HG03460 (cell line): Measurements from ENCODE around the gene PCSK2.

Source experiments
- ATAC-seq: cut with Tn5 transposase; IDR thresholded peaks from one replicate; pipeline ENCODE4 v1.9.1; 2021; ENCODE audit not compliant: unreplicated experiment

Gene PCSK2

GRCh38 chr20:17441745-17442144, 214.9 kb downstream of the PCSK2 start:
- ATAC-seq = no peak

DNA sequence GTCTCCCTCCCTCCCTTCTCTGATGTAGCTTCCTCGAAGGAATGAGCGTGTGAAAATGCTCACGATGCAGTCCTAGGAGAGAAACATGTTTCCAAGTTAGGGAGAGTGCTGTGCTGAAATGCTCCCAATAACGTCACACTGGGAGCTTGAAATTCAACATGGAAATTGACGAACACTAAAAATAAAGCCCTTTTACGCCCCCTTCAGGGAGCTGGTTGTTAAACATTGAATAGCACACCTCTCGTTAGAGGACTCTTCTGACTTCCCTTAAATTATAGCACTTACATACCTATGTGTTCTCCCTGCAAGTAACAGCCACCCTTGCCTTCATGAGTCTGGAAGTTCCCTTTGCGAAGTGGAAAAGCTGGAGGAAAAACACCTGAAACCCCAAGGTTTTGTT, 215.7 kb downstream of the PCSK2 start:
- ATAC-seq = no peak

DNA sequence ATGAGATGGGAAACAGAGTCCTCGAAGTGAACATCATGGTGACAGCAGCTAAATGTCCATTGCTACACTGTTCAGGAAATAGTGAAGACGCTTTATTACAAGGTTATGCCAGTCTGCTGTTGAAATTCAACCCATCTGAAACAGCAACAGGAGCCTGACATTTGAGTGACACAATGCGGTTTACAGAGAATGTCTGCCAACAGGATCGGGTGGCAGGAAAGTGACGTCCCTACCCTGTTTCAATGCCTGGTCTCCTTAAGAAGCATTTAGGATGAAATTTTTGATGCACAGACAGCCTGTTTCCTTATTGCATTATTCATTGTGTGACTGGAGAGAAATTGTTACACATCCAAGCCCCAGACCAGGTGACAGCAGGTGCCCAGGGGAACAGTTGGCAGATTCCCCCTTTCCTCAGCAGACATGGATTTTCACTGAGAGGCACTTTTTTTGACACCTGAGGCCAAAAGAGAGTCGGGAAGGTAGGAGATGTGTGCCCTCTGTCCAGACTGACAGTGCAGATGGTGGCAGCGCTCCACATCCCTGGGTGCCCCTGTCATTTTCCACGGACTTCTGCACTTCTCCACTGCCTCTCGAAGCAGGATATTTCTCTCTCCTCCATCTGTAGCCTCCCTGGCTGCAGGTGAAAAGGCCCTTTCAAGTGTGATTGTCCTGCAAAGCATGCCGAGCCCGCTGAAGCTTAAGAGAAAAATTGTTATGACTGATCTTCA, 216.5 kb downstream of the PCSK2 start:
- no peak for ATAC-seq

DNA sequence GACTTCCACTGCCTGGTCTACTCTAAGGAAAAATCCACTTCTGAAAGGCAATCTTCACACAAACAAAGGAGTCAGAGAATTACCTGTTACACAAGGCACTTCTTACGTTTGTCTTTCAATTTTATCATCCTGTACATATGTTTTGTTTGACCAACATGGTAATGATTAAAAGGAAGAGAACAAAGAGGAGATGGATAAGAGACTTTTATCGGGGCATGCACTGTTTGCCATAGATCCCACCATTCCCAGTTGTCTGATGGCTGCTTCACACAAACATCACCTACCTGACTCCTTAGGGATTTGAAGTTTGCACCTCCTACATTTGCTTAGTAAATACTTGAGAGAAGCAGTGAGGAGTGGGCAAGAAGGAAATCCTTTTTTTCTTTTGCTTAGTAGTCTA, 217.3 kb downstream of the PCSK2 start:
- no peak for ATAC-seq

DNA sequence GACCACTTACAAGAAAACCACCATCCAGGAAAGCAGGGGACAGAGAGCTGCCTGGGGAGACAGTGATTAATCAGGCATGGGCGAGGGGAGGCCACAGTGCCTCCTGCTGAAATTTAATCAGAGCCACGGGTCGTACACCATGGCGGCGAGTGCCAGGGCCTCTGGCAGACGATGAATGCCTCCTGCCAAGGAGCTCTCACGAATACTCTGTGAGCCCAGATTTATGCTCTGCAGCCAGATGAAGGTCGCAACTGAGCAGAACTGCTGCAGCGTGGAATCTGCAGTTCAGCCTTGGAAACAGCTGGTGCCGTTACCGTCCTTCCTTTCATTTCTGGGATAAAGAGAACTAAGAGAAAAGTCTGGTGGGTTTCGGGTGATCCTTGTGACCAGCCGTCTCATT, 218.7 kb downstream of the PCSK2 start:
- no peak for ATAC-seq

DNA sequence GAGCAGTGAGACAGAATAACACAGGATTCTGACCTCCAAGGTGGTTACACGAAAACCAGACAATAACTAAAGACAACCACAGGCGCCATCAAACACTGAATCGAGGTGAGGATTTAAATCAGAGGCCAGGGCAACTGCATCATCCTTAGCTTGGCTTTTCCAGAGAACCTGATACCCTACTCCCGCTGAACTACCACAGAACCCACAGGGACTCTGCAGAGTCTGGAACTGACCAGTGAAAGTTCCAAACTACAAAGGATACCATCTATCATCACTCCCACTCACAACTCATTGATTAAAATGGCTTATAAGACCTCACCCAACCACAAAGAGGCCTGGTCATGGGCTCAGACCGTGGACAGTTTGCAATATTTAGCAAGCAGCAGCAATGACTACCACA, 219.3 kb downstream of the PCSK2 start:
- no peak for ATAC-seq

DNA sequence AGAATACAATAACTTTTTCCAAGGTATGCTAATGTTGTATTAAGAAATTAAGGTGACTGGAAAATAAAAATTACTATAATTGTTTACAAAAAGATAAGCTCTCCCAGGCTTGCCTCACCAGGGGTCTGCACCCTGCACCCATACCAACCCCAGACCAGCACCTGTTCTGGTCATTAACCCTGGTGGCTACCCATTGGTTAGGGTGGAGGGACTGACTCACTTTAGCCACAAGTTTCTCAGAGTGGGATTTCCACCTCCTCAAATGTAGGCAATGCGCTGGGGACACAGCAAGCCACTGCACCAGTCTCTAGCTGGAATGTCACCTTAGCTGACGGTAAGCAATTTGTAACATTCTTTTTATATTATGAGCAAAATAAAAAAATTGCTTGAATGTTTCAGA, 221.2 kb downstream of the PCSK2 start:
- ATAC-seq = no peak

GRCh38 chr20:17449031-17449430, 222.2 kb downstream of the PCSK2 start:
- no peak for ATAC-seq

GRCh38 chr20:17452441-17452840, 225.6 kb downstream of the PCSK2 start:
- ATAC-seq = no peak

GRCh38 chr20:17453592-17453991, 226.8 kb downstream of the PCSK2 start:
- ATAC-seq = no peak

DNA sequence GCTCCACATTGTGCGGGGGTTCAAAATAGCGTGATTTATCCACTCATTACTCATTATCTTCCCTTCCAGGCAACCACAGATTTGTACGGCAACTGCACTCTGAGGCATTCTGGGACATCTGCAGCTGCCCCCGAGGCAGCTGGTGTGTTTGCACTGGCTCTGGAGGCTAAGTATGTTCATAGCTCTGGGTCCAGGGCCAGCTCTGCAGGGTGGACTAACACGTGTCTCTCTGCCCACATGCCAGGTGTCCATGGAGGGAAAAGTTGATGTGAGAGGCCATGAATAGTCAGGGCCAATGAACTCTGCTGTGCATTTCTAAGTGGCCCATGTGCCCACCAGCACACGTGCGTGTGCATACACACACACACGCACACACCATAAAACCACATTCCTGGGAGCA, 229.4 kb downstream of the PCSK2 start:
- ATAC-seq = no peak

GRCh38 chr20:17457079-17457478, 230.2 kb downstream of the PCSK2 start:
- no peak for ATAC-seq

- ATAC-seq = no peak
Observed at GRCh38 chr20:17457588-17458190, 230.8 kb downstream of the PCSK2 start.

DNA sequence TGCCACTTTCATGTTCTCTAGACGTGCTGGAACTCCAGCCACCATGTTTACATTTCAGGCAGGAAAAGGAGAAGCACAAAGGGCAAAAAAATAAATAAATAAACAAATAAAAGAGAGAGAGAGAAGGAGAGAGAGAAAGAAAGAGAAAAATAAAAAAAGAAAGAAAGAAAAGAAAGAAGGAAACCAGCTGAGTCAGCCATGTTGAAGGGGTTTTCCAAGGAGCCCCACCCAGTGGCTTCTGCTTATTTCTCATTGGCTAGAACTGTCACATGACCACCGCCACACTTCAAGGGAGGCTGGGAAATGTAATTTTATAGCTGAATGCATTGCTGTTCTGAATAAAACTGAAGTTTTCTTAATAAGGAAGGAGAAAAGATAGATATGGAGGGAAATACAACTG, 233.3 kb downstream of the PCSK2 start:
- ATAC-seq = no peak

DNA sequence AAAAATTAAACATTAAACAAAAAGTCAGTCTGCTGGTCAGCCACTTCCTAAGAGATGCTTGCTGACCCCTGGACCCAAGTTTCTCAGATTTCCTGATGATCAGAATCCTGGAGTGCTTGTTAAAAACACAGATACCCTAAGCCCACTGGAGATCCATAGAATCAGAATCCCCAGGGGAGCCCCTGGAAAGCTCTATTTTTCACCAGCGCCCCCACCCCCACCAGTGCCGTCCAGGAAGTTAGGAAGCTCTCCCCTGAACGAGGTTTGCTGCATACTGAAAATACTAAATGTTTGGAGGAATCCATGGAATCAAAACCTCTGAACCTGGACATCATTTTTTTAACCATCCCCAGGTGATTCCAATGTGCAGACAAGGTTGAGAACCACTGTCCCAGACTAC, 235.1 kb downstream of the PCSK2 start:
- no peak for ATAC-seq

DNA sequence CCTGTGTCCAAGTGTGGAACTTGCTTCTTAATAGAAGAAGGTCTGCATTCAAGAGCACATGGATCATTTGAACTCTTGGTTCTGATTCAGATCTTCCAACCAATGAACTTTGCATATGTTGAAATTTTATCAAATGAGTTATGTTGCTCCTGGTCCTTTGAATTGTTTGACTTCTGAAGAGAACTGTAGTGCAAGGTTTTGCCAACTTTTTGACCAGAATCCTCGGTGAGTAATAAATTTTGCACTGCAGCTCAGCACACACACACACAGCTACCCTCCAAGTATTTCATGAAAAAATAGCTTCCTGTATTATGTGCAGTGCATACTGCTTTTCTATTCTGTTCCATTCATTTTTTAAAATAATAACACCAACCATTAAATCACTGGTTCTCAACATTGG, 236.9 kb downstream of the PCSK2 start:
- no peak for ATAC-seq

GRCh38 chr20:17465236-17465635, 238.4 kb downstream of the PCSK2 start:
- ATAC-seq = no peak

GRCh38 chr20:17466641-17467040, 239.8 kb downstream of the PCSK2 start:
- ATAC-seq = no peak

GRCh38 chr20:17467120-17467655, 240.3 kb downstream of the PCSK2 start:
- no peak for ATAC-seq

GRCh38 chr20:17468073-17468840, 241.4 kb downstream of the PCSK2 start:
- ATAC-seq = no peak

GRCh38 chr20:17469246-17470030, 242.6 kb downstream of the PCSK2 start:
- ATAC-seq = no peak
